Panc1 (cell line): Measurements from ENCODE around the gene DRC3. TPM values are rescaled to one million over a fixed set of nuclear protein-coding genes. Genes with fewer than 3 reads are reported as not detected.

Source experiments
- ATAC-seq: fragments of 200-7000 bp; cut with Tn5 transposase; 2 replicates; pipeline ENCODE4 v1.9.1; 2020; ENCODE audit warnings: mild to moderate bottlenecking, moderate library complexity
- BruUV-seq: library from RNA; stranded (reverse); fragments of 400-500 nt; replicated peaks from 2 replicates; lab custom pipeline; 2021; lab: Mats Ljungman, UMichigan
- CTCF ChIA-PET: fragments of 300-600 bp; sonication (Branson Sonifier 250); formaldehyde crosslinking; loops from one replicate; lab custom pipeline; 2022; ENCODE audit warnings: antibody characterized with exemption; lab: Charles Lee
- POLR2A ChIA-PET: fragments of 300-600 bp; sonication (Branson Sonifier 250); formaldehyde crosslinking; loops from one replicate; lab custom pipeline; 2022; ENCODE audit warnings: antibody characterized with exemption; lab: Charles Lee
- DNase-seq: peaks from one replicate; pipeline ENCODE4 v3.0.0-alpha.2; 2010; ENCODE audit warnings: low read depth, low spot score
- H3K27ac ChIP-seq: 2 replicates; pipeline ENCODE4 v1.5.1; 2011; ENCODE audit warnings: mild to moderate bottlenecking, low read length, inconsistent platforms
- H3K27me3 ChIP-seq: fragments of 200-500 bp; sonication (Bioruptor generic); 2 replicates; pipeline ENCODE4 v1.6.0; 2014; ENCODE audit warnings: low read length, inconsistent platforms; ENCODE audit not compliant: control insufficient read depth, insufficient read depth
- H3K36me3 ChIP-seq: fragments of 200-500 bp; sonication (Bioruptor generic); 2 replicates; pipeline ENCODE4 v1.5.1; 2014; ENCODE audit warnings: inconsistent platforms, mild to moderate bottlenecking, low read length, moderate library complexity; ENCODE audit not compliant: control insufficient read depth, insufficient read depth
- H3K4me1 ChIP-seq: 2 replicates; pipeline ENCODE4 v1.5.1; 2011; ENCODE audit warnings: inconsistent platforms, mild to moderate bottlenecking, low read length, moderate library complexity; ENCODE audit not compliant: control insufficient read depth, insufficient read depth
- H3K4me3 ChIP-seq, 2 experiments: 2 replicates each; pipeline ENCODE4 v1.5.1; 2011 to 2012; ENCODE audit warnings: low read depth in 2 of 2, low read length in 2 of 2, mild to moderate bottlenecking in 2 of 2, inconsistent platforms in 1 of 2, moderate library complexity in 1 of 2
- H3K9me3 ChIP-seq: fragments of 200-500 bp; sonication (Bioruptor generic); 2 replicates; pipeline ENCODE4 v1.5.1; 2014; ENCODE audit warnings: low read depth, mild to moderate bottlenecking, inconsistent platforms, low read length, moderate library complexity; ENCODE audit not compliant: control insufficient read depth, insufficient read depth
- CTCF ChIP-seq: fragments of 450-650 bp; IDR thresholded peaks from 2 replicates; pipeline ENCODE4 v1.5.1; 2017; ENCODE audit warnings: mild to moderate bottlenecking
- POLR2AphosphoS5 ChIP-seq: IDR thresholded peaks from 2 replicates; pipeline ENCODE4 v1.6.1; 2012; ENCODE audit warnings: mild to moderate bottlenecking, low read depth, low read length, moderate library complexity
- REST ChIP-seq, 2 experiments: IDR thresholded peaks; 2 replicates each; pipeline ENCODE4 v1.6.1; 2011 to 2012; ENCODE audit warnings: low read depth in 2 of 2, control low read depth in 1 of 2, low read length in 1 of 2, mild to moderate bottlenecking in 1 of 2, moderate library complexity in 1 of 2; ENCODE audit not compliant: insufficient read depth in 1 of 2
- SIN3A ChIP-seq: IDR thresholded peaks from 2 replicates; pipeline ENCODE4 v1.6.1; 2012; ENCODE audit warnings: low read depth, mild to moderate bottlenecking, low read length, moderate library complexity, borderline replicate concordance; ENCODE audit not compliant: insufficient read depth
- TCF7L2 ChIP-seq: IDR thresholded peaks from 2 replicates; pipeline ENCODE4 v1.6.1; 2011; ENCODE audit warnings: mild to moderate bottlenecking, low read depth, low read length, inconsistent platforms
- in situ Hi-C: cut with HindIII; loops from 2 replicates; pipeline ENCODE4 v1.10.0; 2016; ENCODE audit warnings: low sequenced_read_pairs, low pct_unique_long_range_greater_than_20kb
- intact Hi-C: fragments of 100-400 bp; cut with micrococcal nuclease; formaldehyde crosslinking; loops from one replicate; pipeline ENCODE4 v1.10.0; 2022; ENCODE audit not compliant: unreplicated experiment
- total RNA-seq: library from RNA; stranded (reverse); gene quantifications from one replicate; pipeline ENCODE4 v1.2.1, GENCODE V29; 2021; ENCODE audit not compliant: unreplicated experiment

Gene DRC3
- total RNA-seq, 1 experiment from 2014 or later = 3.6 TPM

- in situ Hi-C loops = no loop called here
- Histone ChIP-seq H3K27ac (peak overlapping the region; percentile 78; the same call in 1 of the 2 replicates), H3K4me3 (no peak overlapping the region), H3K4me1 (peaks cover 14% of the 10 kb centered on the region), H3K27me3 (no peaks in the 10 kb centered on the region), H3K36me3 (no peaks in the 10 kb centered on the region), H3K9me3 (no peaks in the 10 kb centered on the region)
- TF ChIP-seq TCF7L2 (no peak), POLR2AphosphoS5 (no peak), SIN3A (no peak), REST (IDR thresholded peaks at IDR 0.05; ENCODE audit: insufficient read depth in 1 of 2, low read depth in 2 of 2, low read length in 1 of 2) (no peak), CTCF (no peak)
- intact Hi-C loops = no loop called here
- no peak for DNase-seq
- ATAC-seq = no peak
- ChIA-PET CTCF (no interaction called here), POLR2A (interaction anchor here (0.6 kb wide), 1 partner anchor 14 kb away, joined by 4 read pairs; no protein-coding TSS in a partner anchor)
- no TSS peak for BruUV-seq
Observed at GRCh38 chr17:17989618-17990017, 17.0 kb downstream of the DRC3 start.

- DNase-seq = no peak
- intact Hi-C loops = no loop called here
- peak overlapping the region; percentile 78 for H3K27ac ChIP-seq
- no peaks in the 10 kb centered on the region for H3K27me3 ChIP-seq
- in situ Hi-C loops = no loop called here
- H3K9me3 ChIP-seq = no peaks in the 10 kb centered on the region
- peaks cover 14% of the 10 kb centered on the region for H3K4me1 ChIP-seq
- ChIA-PET CTCF (no interaction called here), POLR2A (no interaction called here)
- no peak for TF ChIP-seq CTCF
- no peak for TF ChIP-seq POLR2AphosphoS5
- TF ChIP-seq TCF7L2 = no peak
- no peak for TF ChIP-seq SIN3A
- no peak for TF ChIP-seq REST (IDR thresholded peaks at IDR 0.05; ENCODE audit: insufficient read depth in 1 of 2, low read depth in 2 of 2, low read length in 1 of 2)
- no TSS peak for BruUV-seq
- no peaks in the 10 kb centered on the region for H3K36me3 ChIP-seq
- peak; percentile 58 for ATAC-seq
- H3K4me3 ChIP-seq = no peak overlapping the region
Observed at GRCh38 chr17:17990282-17990681, 17.6 kb downstream of the DRC3 start.
